NT2/D1 (cell line): ENCODE results near the gene TRIM8.

Experiments used
- SUZ12 ChIP-seq: IDR thresholded peaks from 2 replicates; pipeline ENCODE4 v1.6.1; 2011; ENCODE audit not compliant: insufficient read length, insufficient read depth; ENCODE audit errors: extremely low read depth
- YY1 ChIP-seq: IDR thresholded peaks from 2 replicates; pipeline ENCODE4 v1.6.1; 2011; ENCODE audit not compliant: insufficient read length, insufficient read depth
- ZNF274 ChIP-seq: IDR thresholded peaks from 2 replicates; pipeline ENCODE4 v1.6.1; 2011; ENCODE audit warnings: mild to moderate bottlenecking, low read depth, low read length

GRCh38 chr10:102608487-102608886, 35.8 kb upstream of the TRIM8 start:
- TF ChIP-seq YY1 (no peak), SUZ12 (no peak), ZNF274 (no peak)
